ENCODE results near the gene SPTSSA.
"Not testable (repeated sequence)": the region's sequence is repeated elsewhere in the genome, so short reads cannot be mapped to it uniquely, and the experiment has no call there.

SPTSSA gene

GRCh38 chr14:34482463-34482862 lies 20.4 kb upstream of the SPTSSA start:
- Mint-ChIP-seq H3K36me3 (no peaks in the 10 kb centered on the region), H3K4me3 (no peak overlapping the region), H3K27ac (no peak overlapping the region), H3K27me3 (no peaks in the 10 kb centered on the region), H3K9me3 (no peaks in the 10 kb centered on the region), H3K4me1 (no peaks in the 10 kb centered on the region)
- no peak for ATAC-seq

- H3K9me3 Mint-ChIP-seq, result no peaks in the 10 kb centered on the region
- no peaks in the 10 kb centered on the region for H3K36me3 Mint-ChIP-seq
These were observed 17.7 kb upstream of the SPTSSA start for GRCh38 chr14:34479694-34480093.

GRCh38 chr14:34478261-34478660 lies 16.2 kb upstream of the SPTSSA start:
- Mint-ChIP-seq H3K4me3 (no peak overlapping the region), H3K9me3 (no peaks in the 10 kb centered on the region), H3K4me1 (no peaks in the 10 kb centered on the region), H3K27ac (no peak overlapping the region), H3K27me3 (no peaks in the 10 kb centered on the region), H3K36me3 (no peaks in the 10 kb centered on the region)
- no peak for ATAC-seq

More at GRCh38 chr14:34479694-34480093, 17.7 kb upstream of the SPTSSA start:
- Mint-ChIP-seq H3K4me3 (no peak overlapping the region), H3K4me1 (no peaks in the 10 kb centered on the region), H3K27me3 (no peaks in the 10 kb centered on the region), H3K27ac (no peak overlapping the region)
- no peak for ATAC-seq

- not testable (repeated sequence) for H3K36me3 Mint-ChIP-seq, H3K9me3 Mint-ChIP-seq, H3K27ac Mint-ChIP-seq, H3K4me1 Mint-ChIP-seq, H3K27me3 Mint-ChIP-seq, ATAC-seq, H3K4me3 Mint-ChIP-seq
These were observed 14.0 kb upstream of the SPTSSA start for GRCh38 chr14:34476036-34476435.

- no peak overlapping the region for H3K4me3 Mint-ChIP-seq
These were observed 13.1 kb upstream of the SPTSSA start for GRCh38 chr14:34475163-34475562.

GRCh38 chr14:34474187-34474679 lies 12.2 kb upstream of the SPTSSA start:
- H3K27ac Mint-ChIP-seq, result no peak overlapping the region
- H3K27me3 Mint-ChIP-seq, result peaks cover 9% of the 10 kb centered on the region
- no peaks in the 10 kb centered on the region for H3K4me1 Mint-ChIP-seq
- no peaks in the 10 kb centered on the region for H3K9me3 Mint-ChIP-seq
- no peaks in the 10 kb centered on the region for H3K36me3 Mint-ChIP-seq
- H3K4me3 Mint-ChIP-seq, result no peak overlapping the region
- no peak for ATAC-seq

More at GRCh38 chr14:34475163-34475562, 13.1 kb upstream of the SPTSSA start:
- H3K36me3 Mint-ChIP-seq, result no peaks in the 10 kb centered on the region
- peaks cover 9% of the 10 kb centered on the region for H3K27me3 Mint-ChIP-seq
- no peaks in the 10 kb centered on the region for H3K9me3 Mint-ChIP-seq
- no peak for ATAC-seq
- no peaks in the 10 kb centered on the region for H3K4me1 Mint-ChIP-seq
- no peak overlapping the region for H3K27ac Mint-ChIP-seq

- H3K27ac Mint-ChIP-seq, result no peak overlapping the region
- no peaks in the 10 kb centered on the region for H3K9me3 Mint-ChIP-seq
- no peaks in the 10 kb centered on the region for H3K36me3 Mint-ChIP-seq
- H3K27me3 Mint-ChIP-seq, result peaks cover 9% of the 10 kb centered on the region
- no peaks in the 10 kb centered on the region for H3K4me1 Mint-ChIP-seq
- no peak for ATAC-seq
- H3K4me3 Mint-ChIP-seq, result no peak overlapping the region
These were observed 10.8 kb upstream of the SPTSSA start for GRCh38 chr14:34472706-34473279.

GRCh38 chr14:34470319-34470718 lies 8.3 kb upstream of the SPTSSA start:
- H3K36me3 Mint-ChIP-seq, result no peaks in the 10 kb centered on the region
- H3K4me1 Mint-ChIP-seq, result no peaks in the 10 kb centered on the region
- H3K27ac Mint-ChIP-seq, result no peak overlapping the region
- no peaks in the 10 kb centered on the region for H3K9me3 Mint-ChIP-seq
- no peak overlapping the region for H3K4me3 Mint-ChIP-seq
- ATAC-seq, result no peak
- peaks cover 9% of the 10 kb centered on the region for H3K27me3 Mint-ChIP-seq

- no peaks in the 10 kb centered on the region for H3K9me3 Mint-ChIP-seq
These were observed 4.7 kb upstream of the SPTSSA start for GRCh38 chr14:34466691-34467090.

GRCh38 chr14:34465069-34465859 lies 3.2 kb upstream of the SPTSSA start:
- Mint-ChIP-seq H3K36me3 (no peaks in the 10 kb centered on the region), H3K27me3 (no peaks in the 10 kb centered on the region), H3K4me1 (peaks cover 19% of the 10 kb centered on the region), H3K9me3 (no peaks in the 10 kb centered on the region), H3K4me3 (no peak overlapping the region), H3K27ac (no peak overlapping the region)
- no peak for ATAC-seq

More at GRCh38 chr14:34466691-34467090, 4.7 kb upstream of the SPTSSA start:
- Mint-ChIP-seq H3K27me3 (no peaks in the 10 kb centered on the region), H3K4me3 (no peak overlapping the region), H3K27ac (no peak overlapping the region), H3K4me1 (peaks cover 5% of the 10 kb centered on the region), H3K36me3 (no peaks in the 10 kb centered on the region)
- ATAC-seq, result no peak

GRCh38 chr14:34463598-34463961 lies 1.5 kb upstream of the SPTSSA start:
- Mint-ChIP-seq H3K9me3 (no peaks in the 10 kb centered on the region), H3K4me3 (no peak overlapping the region), H3K27ac (no peak overlapping the region), H3K4me1 (peaks cover 19% of the 10 kb centered on the region), H3K36me3 (no peaks in the 10 kb centered on the region), H3K27me3 (no peaks in the 10 kb centered on the region)
- ATAC-seq, result no peak

GRCh38 chr14:34461334-34462131 lies 507 bp downstream of the SPTSSA start:
- Mint-ChIP-seq H3K27ac (peak overlapping the region; percentile 71), H3K4me3 (peak overlapping the region; percentile 85), H3K27me3 (no peaks in the 10 kb centered on the region), H3K36me3 (no peaks in the 10 kb centered on the region), H3K4me1 (peaks cover 19% of the 10 kb centered on the region), H3K9me3 (no peaks in the 10 kb centered on the region)
- no peak for ATAC-seq

GRCh38 chr14:34460841-34461240 lies 1.2 kb downstream of the SPTSSA start:
- peak overlapping the region; percentile 71 for H3K27ac Mint-ChIP-seq
- H3K27me3 Mint-ChIP-seq, result no peaks in the 10 kb centered on the region
- H3K9me3 Mint-ChIP-seq, result no peaks in the 10 kb centered on the region
- H3K36me3 Mint-ChIP-seq, result no peaks in the 10 kb centered on the region
- ATAC-seq, result no peak
- peaks cover 19% of the 10 kb centered on the region for H3K4me1 Mint-ChIP-seq
- H3K4me3 Mint-ChIP-seq, result peak overlapping the region; percentile 85

- H3K27me3 Mint-ChIP-seq, result no peaks in the 10 kb centered on the region
- peaks cover 19% of the 10 kb centered on the region for H3K4me1 Mint-ChIP-seq
- H3K9me3 Mint-ChIP-seq, result no peaks in the 10 kb centered on the region
- no peak for ATAC-seq
- H3K4me3 Mint-ChIP-seq, result no peak overlapping the region
- H3K36me3 Mint-ChIP-seq, result no peaks in the 10 kb centered on the region
- H3K27ac Mint-ChIP-seq, result no peak overlapping the region
These were observed 1.7 kb downstream of the SPTSSA start for GRCh38 chr14:34460295-34460694.

GRCh38 chr14:34457186-34457585 lies 4.9 kb downstream of the SPTSSA start:
- ATAC-seq, result no peak
- no peak overlapping the region for H3K4me3 Mint-ChIP-seq
- no peaks in the 10 kb centered on the region for H3K9me3 Mint-ChIP-seq
- no peak overlapping the region for H3K27ac Mint-ChIP-seq
- peaks cover 14% of the 10 kb centered on the region for H3K4me1 Mint-ChIP-seq
- peaks cover 6% of the 10 kb centered on the region for H3K36me3 Mint-ChIP-seq
- no peaks in the 10 kb centered on the region for H3K27me3 Mint-ChIP-seq

Data from stimulated activated memory B cell treated with anti-CD40 and anti-IgM and Interleukin-4, amounts not matched to agents 10 μg/mL and 1 μg/mL and 100 μg/mL, for 72 hours (primary cell).